K562 (cell line): ENCODE measurements around the gene PUM1. TPM values are rescaled to one million over a fixed set of nuclear protein-coding genes. Genes with fewer than 3 reads are reported as not detected.

Experiments
- CBFB ChIP-seq: sonication (generic); formaldehyde crosslinking; IDR thresholded peaks from 2 replicates; pipeline ENCODE4 v1.4.0; 2020; ENCODE audit warnings: mild to moderate bottlenecking, missing genetic modification reagents
- EP300 ChIP-seq: IDR thresholded peaks from 2 replicates; pipeline ENCODE4 v1.6.1; 2012; ENCODE audit warnings: low read length, improper control_type of control experiment
- HNRNPL ChIP-seq: fragments of 200-400 bp; formaldehyde crosslinking; IDR thresholded peaks from 2 replicates; pipeline ENCODE4 v1.6.1; 2017; ENCODE audit warnings: low read depth, mild to moderate bottlenecking, low read length
- KAT7 ChIP-seq: sonication (generic); formaldehyde crosslinking; IDR thresholded peaks from 2 replicates; pipeline ENCODE4 v1.8.0; 2022; ENCODE audit warnings: missing genetic modification reagents, mild to moderate bottlenecking, borderline replicate concordance
- KLF16 ChIP-seq: IDR thresholded peaks from 2 replicates; pipeline ENCODE4 v1.6.1; 2016; ENCODE audit warnings: antibody characterized with exemption
- NONO ChIP-seq, 2 experiments: fragments of 200-400 bp in 1 of 2; fragments of 450-650 bp in 1 of 2; formaldehyde crosslinking in 1 of 2; IDR thresholded peaks; 2 replicates each; pipeline ENCODE4 v1.6.1; 2017; ENCODE audit warnings: low read depth in 2 of 2, mild to moderate bottlenecking in 2 of 2, moderate library complexity in 2 of 2, low read length in 1 of 2
- POLR2H ChIP-seq: IDR thresholded peaks from 2 replicates; pipeline ENCODE4 v1.6.1; 2016; ENCODE audit warnings: missing genetic modification characterization, low read depth, mild to moderate bottlenecking, control low read depth, missing compliant biosample characterization, moderate library complexity
- RAD51 ChIP-seq: fragments of 450-650 bp; IDR thresholded peaks from 2 replicates; pipeline ENCODE4 v1.7.1; 2016; ENCODE audit warnings: low read depth, mild to moderate bottlenecking, borderline replicate concordance
- RBM22 ChIP-seq: fragments of 200-400 bp; formaldehyde crosslinking; IDR thresholded peaks from 2 replicates; pipeline ENCODE4 v1.6.1; 2018; ENCODE audit warnings: low read length, low read depth; ENCODE audit not compliant: poor library complexity, severe bottlenecking
- RFX5 ChIP-seq: IDR thresholded peaks from 2 replicates; pipeline ENCODE4 v1.6.1; 2011; ENCODE audit warnings: low read depth, mild to moderate bottlenecking, improper control_type of control experiment, low read length
- TAF7 ChIP-seq: fragments of 450-650 bp; IDR thresholded peaks from 2 replicates; pipeline ENCODE4 v1.6.1; 2016; ENCODE audit warnings: missing genetic modification characterization, missing compliant biosample characterization
- ZNF23 ChIP-seq: fragments of 250-450 bp; sonication (Bioruptor Pico); IDR thresholded peaks from 2 replicates; pipeline ENCODE4 v1.4.0; 2020; ENCODE audit warnings: mild to moderate bottlenecking
- ZNF282 ChIP-seq: sonication (generic); formaldehyde crosslinking; IDR thresholded peaks from 2 replicates; pipeline ENCODE4 v1.8.1; 2023; ENCODE audit warnings: missing genetic modification reagents
- ZNF384 ChIP-seq: IDR thresholded peaks from 2 replicates; pipeline ENCODE4 v1.6.1; 2012; ENCODE audit warnings: low read depth, low read length, improper control_type of control experiment
- ZNF699 ChIP-seq: fragments of 250-450 bp; sonication (Bioruptor Pico); IDR thresholded peaks from 2 replicates; pipeline ENCODE4 v1.8.0; 2021; ENCODE audit warnings: mild to moderate bottlenecking, moderate library complexity; ENCODE audit not compliant: insufficient replicate concordance
- polyA plus RNA-seq, 8 experiments: library from polyadenylated mRNA; depleted of rRNA in 4 of 8; stranded (reverse) in 5 of 8; unstranded in 3 of 8; fragments of >200 nt; fragmentation: Nextera tagmentation in 2 of 8; fragmentation: Illumina TruSeq in 1 of 8; extraction: Ambion mirVana in 2 of 8; extraction: Trizol in 1 of 8; gene quantifications; 2 replicates each; pipeline versions ENCODE4 v1.2.1 to v1.2.3, GENCODE V29; 2011 to 2014; ENCODE audit warnings: inconsistent platforms in 1 of 8, missing spikeins in 1 of 8
- total RNA-seq, 7 experiments: library from RNA; depleted of rRNA in 6 of 7; stranded (reverse); fragments of >200 nt in 6 of 7; fragmentation: Illumina TruSeq in 2 of 7; extraction: Trizol in 2 of 7; gene quantifications; 2 replicates each; pipeline versions ENCODE4 v1.2.1 to v1.2.3, GENCODE V29; 2011 to 2021; ENCODE audit warnings: low replicate concordance in 1 of 7
- TF ChIP-seq, protein P1 (sequence below): fragments of 200-800 bp; sonication (Bioruptor generic); IDR thresholded peaks from 2 replicates; pipeline ENCODE4 v1.6.1; 2017; ENCODE audit warnings: missing genetic modification characterization, missing compliant biosample characterization
- TF ChIP-seq, protein P2 (sequence below): fragments of 200-400 bp; formaldehyde crosslinking; IDR thresholded peaks from 2 replicates; pipeline ENCODE4 v1.6.1; 2017; ENCODE audit warnings: mild to moderate bottlenecking, low read depth, low read length, moderate library complexity
- TF ChIP-seq, protein P3 (sequence below): fragments of 250-450 bp; sonication (Bioruptor Pico); IDR thresholded peaks from 2 replicates; pipeline ENCODE4 v1.5.0; 2020; ENCODE audit warnings: mild to moderate bottlenecking, borderline replicate concordance
- TF ChIP-seq, protein P4 (sequence below): fragments of 450-650 bp; IDR thresholded peaks from 2 replicates; pipeline ENCODE4 v1.7.0; 2016; ENCODE audit warnings: borderline replicate concordance

The PUM1 gene
- total and polyA plus RNA-seq, 9 of the 15 experiments (the other 6 are each of a cell fraction or from before 2014, with no cell fraction given) = 37.7 to 104 (median 55.7) TPM

DNA sequence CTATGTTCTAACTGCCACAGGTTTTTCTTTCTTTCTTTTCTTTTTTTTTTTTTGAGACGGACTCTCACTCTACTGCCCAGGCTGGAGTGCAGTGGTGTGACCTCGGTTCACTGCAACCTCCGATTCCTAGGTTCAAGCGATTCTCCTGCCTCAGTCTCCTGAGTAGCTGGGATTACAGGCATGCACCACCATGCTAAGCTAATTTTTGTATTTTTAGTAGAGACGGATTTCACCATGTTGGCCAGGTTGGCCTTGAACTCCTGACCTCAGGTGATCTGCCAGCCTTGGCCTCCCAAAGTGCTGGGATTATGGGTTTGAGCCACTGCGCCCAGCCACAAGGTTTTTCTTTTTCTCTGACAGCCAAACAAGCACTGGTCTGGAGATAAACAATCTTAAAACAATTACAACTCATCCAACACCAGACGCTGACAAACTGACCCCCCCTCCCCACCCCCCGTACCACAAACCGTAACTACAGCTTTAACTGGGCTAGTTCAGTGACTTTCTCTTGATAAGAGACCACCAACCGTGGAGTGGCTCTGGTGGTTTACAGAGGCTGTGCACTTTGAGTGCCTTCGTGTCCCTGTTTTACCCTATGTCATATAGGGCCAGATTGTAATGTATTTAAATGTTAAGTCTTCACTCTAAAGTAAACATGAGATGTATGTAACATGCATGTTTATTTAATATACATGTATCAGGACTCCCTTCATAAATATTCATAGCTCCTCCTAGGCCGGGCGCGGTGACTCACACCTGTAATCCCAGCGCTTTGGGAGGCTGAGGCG is 19.5 kb upstream of the PUM1 start (continued):
- no peak for TF ChIP-seq ZNF699 (CRISPR knock-in tag)
- no peak for TF ChIP-seq ZNF23 (CRISPR knock-in tag)
- TF ChIP-seq, protein P1, sequence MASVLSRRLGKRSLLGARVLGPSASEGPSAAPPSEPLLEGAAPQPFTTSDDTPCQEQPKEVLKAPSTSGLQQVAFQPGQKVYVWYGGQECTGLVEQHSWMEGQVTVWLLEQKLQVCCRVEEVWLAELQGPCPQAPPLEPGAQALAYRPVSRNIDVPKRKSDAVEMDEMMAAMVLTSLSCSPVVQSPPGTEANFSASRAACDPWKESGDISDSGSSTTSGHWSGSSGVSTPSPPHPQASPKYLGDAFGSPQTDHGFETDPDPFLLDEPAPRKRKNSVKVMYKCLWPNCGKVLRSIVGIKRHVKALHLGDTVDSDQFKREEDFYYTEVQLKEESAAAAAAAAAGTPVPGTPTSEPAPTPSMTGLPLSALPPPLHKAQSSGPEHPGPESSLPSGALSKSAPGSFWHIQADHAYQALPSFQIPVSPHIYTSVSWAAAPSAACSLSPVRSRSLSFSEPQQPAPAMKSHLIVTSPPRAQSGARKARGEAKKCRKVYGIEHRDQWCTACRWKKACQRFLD = no peak
- no peak for TF ChIP-seq KLF16
- TF ChIP-seq RBM22 = no peak
- TF ChIP-seq ZNF282 (CRISPR knock-in tag) = no peak
- peak; percentile 80 for TF ChIP-seq EP300
- TF ChIP-seq RFX5 = no peak
- no peak for TF ChIP-seq RAD51
- no peak for TF ChIP-seq KAT7 (CRISPR knock-in tag)
- TF ChIP-seq CBFB (CRISPR knock-in tag) = no peak
- no peak for TF ChIP-seq TAF7
- no peak; the same call in 1 of the 2 replicates for TF ChIP-seq POLR2H (tag)
- no peak for TF ChIP-seq HNRNPL
- peak in 1 of 2 experiments; percentile 16; a peak in 1 of 4 replicates for TF ChIP-seq NONO (IDR thresholded peaks at IDR 0.05; ENCODE audit: low read depth in 2 of 2, low read length in 1 of 2)
- TF ChIP-seq ZNF384 = 0 out of 2 replicates have a peak, but pooled peaks have one; percentile 35
- TF ChIP-seq, protein P2, sequence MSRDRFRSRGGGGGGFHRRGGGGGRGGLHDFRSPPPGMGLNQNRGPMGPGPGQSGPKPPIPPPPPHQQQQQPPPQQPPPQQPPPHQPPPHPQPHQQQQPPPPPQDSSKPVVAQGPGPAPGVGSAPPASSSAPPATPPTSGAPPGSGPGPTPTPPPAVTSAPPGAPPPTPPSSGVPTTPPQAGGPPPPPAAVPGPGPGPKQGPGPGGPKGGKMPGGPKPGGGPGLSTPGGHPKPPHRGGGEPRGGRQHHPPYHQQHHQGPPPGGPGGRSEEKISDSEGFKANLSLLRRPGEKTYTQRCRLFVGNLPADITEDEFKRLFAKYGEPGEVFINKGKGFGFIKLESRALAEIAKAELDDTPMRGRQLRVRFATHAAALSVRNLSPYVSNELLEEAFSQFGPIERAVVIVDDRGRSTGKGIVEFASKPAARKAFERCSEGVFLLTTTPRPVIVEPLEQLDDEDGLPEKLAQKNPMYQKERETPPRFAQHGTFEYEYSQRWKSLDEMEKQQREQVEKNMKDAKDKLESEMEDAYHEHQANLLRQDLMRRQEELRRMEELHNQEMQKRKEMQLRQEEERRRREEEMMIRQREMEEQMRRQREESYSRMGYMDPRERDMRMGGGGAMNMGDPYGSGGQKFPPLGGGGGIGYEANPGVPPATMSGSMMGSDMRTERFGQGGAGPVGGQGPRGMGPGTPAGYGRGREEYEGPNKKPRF = no peak
- TF ChIP-seq, protein P3, sequence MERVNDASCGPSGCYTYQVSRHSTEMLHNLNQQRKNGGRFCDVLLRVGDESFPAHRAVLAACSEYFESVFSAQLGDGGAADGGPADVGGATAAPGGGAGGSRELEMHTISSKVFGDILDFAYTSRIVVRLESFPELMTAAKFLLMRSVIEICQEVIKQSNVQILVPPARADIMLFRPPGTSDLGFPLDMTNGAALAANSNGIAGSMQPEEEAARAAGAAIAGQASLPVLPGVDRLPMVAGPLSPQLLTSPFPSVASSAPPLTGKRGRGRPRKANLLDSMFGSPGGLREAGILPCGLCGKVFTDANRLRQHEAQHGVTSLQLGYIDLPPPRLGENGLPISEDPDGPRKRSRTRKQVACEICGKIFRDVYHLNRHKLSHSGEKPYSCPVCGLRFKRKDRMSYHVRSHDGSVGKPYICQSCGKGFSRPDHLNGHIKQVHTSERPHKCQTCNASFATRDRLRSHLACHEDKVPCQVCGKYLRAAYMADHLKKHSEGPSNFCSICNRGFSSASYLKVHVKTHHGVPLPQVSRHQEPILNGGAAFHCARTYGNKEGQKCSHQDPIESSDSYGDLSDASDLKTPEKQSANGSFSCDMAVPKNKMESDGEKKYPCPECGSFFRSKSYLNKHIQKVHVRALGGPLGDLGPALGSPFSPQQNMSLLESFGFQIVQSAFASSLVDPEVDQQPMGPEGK = no peak
- TF ChIP-seq, protein P4, sequence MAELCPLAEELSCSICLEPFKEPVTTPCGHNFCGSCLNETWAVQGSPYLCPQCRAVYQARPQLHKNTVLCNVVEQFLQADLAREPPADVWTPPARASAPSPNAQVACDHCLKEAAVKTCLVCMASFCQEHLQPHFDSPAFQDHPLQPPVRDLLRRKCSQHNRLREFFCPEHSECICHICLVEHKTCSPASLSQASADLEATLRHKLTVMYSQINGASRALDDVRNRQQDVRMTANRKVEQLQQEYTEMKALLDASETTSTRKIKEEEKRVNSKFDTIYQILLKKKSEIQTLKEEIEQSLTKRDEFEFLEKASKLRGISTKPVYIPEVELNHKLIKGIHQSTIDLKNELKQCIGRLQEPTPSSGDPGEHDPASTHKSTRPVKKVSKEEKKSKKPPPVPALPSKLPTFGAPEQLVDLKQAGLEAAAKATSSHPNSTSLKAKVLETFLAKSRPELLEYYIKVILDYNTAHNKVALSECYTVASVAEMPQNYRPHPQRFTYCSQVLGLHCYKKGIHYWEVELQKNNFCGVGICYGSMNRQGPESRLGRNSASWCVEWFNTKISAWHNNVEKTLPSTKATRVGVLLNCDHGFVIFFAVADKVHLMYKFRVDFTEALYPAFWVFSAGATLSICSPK = no peak
